ENCODE measurements around the gene PNKD. TPM values are rescaled to one million over a fixed set of nuclear protein-coding genes. Genes with fewer than 3 reads are reported as not detected.

Gene PNKD
- total RNA-seq, 1 donor from 2014 or later: 40.3 TPM

GRCh38 chr2:218318241-218318640 lies 47.9 kb downstream of the PNKD start:
- Mint-ChIP-seq H3K9me3 (no peaks in the 10 kb centered on the region), H3K36me3 (ENCODE audit: low read depth) (no peaks in the 10 kb centered on the region), H3K27ac (ENCODE audit: unreplicated experiment) (no peak overlapping the region), H3K4me3 (no peak overlapping the region), H3K4me1 (peaks cover 8% of the 10 kb centered on the region), H3K27me3 (ENCODE audit: low read depth) (peaks cover 41% of the 10 kb centered on the region)
- no peak for TF ChIP-seq CTCF (conservative IDR thresholded peaks at IDR 0.05)
- DNase-seq (ENCODE audit: low read depth, low spot score): no peak

- no peaks in the 10 kb centered on the region for H3K36me3 Mint-ChIP-seq (ENCODE audit: low read depth)
- TF ChIP-seq CTCF (conservative IDR thresholded peaks at IDR 0.05): no peak
- no peak for DNase-seq (ENCODE audit: low read depth, low spot score)
- H3K27ac Mint-ChIP-seq (ENCODE audit: unreplicated experiment): no peak overlapping the region
- peak overlapping the region; percentile 74 for H3K4me3 Mint-ChIP-seq
- no peaks in the 10 kb centered on the region for H3K9me3 Mint-ChIP-seq
- H3K27me3 Mint-ChIP-seq (ENCODE audit: low read depth): peaks cover 55% of the 10 kb centered on the region
- peaks cover 20% of the 10 kb centered on the region for H3K4me1 Mint-ChIP-seq
Measured at GRCh38 chr2:218319813-218320365, 49.6 kb downstream of the PNKD start.

- TF ChIP-seq CTCF (conservative IDR thresholded peaks at IDR 0.05): no peak
- Mint-ChIP-seq H3K4me3 (peak overlapping the region; percentile 74), H3K36me3 (ENCODE audit: low read depth) (no peaks in the 10 kb centered on the region), H3K27ac (ENCODE audit: unreplicated experiment) (no peak overlapping the region), H3K9me3 (no peaks in the 10 kb centered on the region), H3K4me1 (peaks cover 20% of the 10 kb centered on the region), H3K27me3 (ENCODE audit: low read depth) (peaks cover 61% of the 10 kb centered on the region)
- no peak for DNase-seq (ENCODE audit: low read depth, low spot score)
Measured at GRCh38 chr2:218320704-218321336, 50.5 kb downstream of the PNKD start.

GRCh38 chr2:218322768-218323525 lies 52.6 kb downstream of the PNKD start:
- Mint-ChIP-seq H3K27me3 (ENCODE audit: low read depth) (peaks cover 68% of the 10 kb centered on the region), H3K36me3 (ENCODE audit: low read depth) (no peaks in the 10 kb centered on the region), H3K4me3 (peak overlapping the region; percentile 95)

More at GRCh38 chr2:218322768-218323525, 52.6 kb downstream of the PNKD start:
- H3K9me3 Mint-ChIP-seq: no peaks in the 10 kb centered on the region
- peak; percentile 66 for DNase-seq (ENCODE audit: low read depth, low spot score)
- H3K27ac Mint-ChIP-seq (ENCODE audit: unreplicated experiment): peak overlapping the region; percentile 53
- H3K4me1 Mint-ChIP-seq: peaks cover 20% of the 10 kb centered on the region
- no peak for TF ChIP-seq CTCF (conservative IDR thresholded peaks at IDR 0.05)
